ENCODE measurements around the gene ASB13.
"Not testable (repeated sequence)": the region's sequence is repeated elsewhere in the genome, so short reads cannot be mapped to it uniquely, and the experiment has no call there.

The ASB13 gene

GRCh38 chr10:5608608-5609220 lies 57.7 kb downstream of the ASB13 start:
- FAIRE-seq (no peak), DNase-seq (ENCODE audit: low spot score) (no peak)

DNA sequence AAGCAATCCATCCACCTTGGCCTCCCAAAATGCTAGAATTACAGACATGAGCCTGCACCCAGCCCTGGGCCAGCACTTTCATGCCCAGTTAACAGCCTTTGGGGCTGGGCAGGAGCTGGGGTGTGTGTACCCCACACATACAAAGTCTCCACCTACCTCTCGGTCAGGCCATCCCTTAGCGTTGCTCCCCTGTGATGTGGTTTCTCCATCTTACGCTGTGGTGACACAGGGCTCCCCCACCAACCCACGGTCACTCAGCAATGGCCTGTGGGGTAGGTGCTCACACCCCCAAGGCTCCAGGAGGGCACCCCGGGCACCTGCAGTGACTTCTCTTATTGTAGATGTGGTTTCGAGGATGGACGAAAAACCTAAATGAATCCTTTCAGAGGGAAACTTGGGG lies 58.8 kb downstream of the ASB13 start:
- FAIRE-seq: no peak
- no peak for DNase-seq (ENCODE audit: low spot score)

DNA sequence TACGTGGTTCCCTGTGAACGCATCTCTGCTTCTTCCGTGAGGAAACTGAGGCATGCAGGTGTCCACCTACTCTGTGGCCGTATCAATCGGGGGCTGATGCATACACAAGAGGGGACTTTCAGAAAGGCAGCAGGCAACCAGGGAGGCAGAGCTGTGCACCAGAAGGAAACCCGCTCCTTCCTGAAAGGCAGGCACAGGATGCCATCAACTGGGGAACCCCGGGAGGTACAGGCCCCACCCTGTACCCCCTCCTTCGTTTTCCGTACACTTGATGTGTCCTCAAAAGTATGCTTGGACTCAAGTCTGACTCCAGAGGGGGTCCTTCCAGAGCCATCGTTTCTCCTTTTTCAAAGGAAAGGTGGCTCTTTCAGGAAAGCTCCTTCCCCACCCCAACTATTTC lies 59.5 kb downstream of the ASB13 start:
- FAIRE-seq (no peak), DNase-seq (ENCODE audit: low spot score) (no peak)

- DNase-seq (ENCODE audit: low spot score): no peak
- FAIRE-seq: no peak
Measured at GRCh38 chr10:5606321-5606720, 60.1 kb downstream of the ASB13 start.

- DNase-seq (ENCODE audit: low spot score) (no peak), FAIRE-seq (no peak)
Measured at GRCh38 chr10:5604961-5605360, 61.4 kb downstream of the ASB13 start.

DNA sequence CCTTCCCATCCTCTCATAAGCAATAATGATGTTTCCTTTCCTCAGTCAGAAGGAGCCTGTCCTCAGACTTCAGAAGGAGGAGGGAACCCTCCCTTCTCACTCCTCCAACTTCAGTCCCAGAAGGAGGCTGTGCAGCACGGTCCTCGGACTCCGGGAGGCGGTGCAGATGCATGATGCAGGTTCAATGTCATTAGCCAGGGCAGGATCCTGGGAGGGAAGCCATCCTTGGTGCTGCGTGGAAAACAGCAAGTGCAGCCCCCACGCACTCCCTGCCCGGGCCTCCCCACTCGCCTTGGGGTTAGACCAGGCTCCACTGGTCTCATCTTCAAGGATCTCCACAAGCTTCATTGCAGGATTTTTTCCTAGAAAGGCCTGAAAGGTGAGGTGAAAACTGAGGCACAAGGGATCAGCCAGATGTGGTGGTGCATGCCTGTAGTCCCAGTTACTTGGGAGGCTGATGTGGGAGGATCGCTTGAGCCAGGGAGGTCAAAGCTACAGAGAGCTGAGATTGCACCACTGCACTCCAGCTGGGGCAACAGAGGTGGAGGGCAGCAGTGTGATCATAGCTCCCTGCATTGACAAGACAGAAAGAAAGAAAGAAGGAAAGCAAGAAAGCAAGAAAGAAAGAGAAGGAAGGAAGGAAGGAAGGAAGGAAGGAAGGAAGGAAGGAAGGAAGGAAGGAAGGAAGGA lies 62.0 kb downstream of the ASB13 start:
- FAIRE-seq (no peak), DNase-seq (ENCODE audit: low spot score) (no peak)

- FAIRE-seq (no peak), DNase-seq (ENCODE audit: low spot score) (no peak)
Measured at GRCh38 chr10:5603848-5604170, 62.6 kb downstream of the ASB13 start.

DNA sequence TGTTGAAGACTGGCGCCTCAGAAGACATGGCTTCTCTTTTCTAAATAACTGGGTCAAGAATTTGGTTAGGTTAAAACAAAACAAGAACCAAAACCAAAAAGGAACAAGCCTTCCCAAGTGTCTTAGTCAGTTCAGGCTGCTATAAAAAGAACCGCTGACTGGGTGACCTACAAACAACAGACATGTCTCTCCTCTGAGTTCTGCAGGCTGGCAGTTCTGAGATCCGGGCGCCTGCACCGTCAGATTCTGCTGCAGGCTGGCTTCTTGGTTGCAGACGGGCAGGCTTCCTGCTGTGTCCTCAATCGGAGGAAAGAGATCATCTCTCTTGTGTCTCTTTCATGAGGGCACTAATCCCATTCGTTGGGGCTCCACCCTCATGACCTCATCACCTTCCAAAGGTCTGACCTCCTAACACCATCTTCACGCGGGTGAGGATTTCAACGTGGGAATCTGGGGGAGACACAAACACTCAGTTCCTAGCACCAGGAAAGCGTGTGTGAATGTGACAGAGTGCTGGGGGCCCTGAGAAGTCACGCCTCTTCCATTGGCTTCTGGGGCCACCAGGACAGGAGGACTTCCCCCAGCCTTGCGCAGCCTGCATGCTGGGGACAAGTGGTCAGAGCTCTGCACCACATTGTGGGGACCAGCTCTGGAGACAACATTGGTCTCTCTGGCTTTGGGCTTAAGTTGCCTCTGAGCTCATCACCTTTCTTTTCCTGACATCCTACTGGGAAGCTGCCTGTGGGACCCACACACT lies 63.1 kb downstream of the ASB13 start:
- no peak for DNase-seq (ENCODE audit: low spot score)
- no peak for FAIRE-seq

- DNase-seq (ENCODE audit: low spot score) (no peak), FAIRE-seq (no peak)
Measured at GRCh38 chr10:5601826-5602495, 64.4 kb downstream of the ASB13 start.

DNA sequence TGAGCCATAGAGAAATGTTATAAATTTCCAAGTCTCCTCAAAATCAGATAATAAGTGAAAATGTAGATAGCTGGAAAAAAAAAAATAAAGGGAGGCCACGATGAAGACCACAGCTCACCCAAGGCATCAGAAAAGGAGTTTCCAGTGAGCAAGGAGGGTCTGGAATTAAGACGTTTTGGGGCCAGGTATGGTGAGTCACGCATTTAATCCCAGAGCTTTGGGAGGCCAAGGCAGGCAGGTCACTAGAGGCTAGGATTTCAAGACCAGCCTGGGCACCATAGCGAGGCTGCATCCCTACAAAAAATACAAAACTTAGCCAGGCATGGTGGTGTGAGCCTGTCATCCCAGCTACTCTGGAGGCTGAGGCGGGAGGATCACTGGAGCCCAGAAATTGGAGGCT lies 65.5 kb downstream of the ASB13 start:
- DNase-seq (ENCODE audit: low spot score) (no peak), FAIRE-seq (no peak)

DNA sequence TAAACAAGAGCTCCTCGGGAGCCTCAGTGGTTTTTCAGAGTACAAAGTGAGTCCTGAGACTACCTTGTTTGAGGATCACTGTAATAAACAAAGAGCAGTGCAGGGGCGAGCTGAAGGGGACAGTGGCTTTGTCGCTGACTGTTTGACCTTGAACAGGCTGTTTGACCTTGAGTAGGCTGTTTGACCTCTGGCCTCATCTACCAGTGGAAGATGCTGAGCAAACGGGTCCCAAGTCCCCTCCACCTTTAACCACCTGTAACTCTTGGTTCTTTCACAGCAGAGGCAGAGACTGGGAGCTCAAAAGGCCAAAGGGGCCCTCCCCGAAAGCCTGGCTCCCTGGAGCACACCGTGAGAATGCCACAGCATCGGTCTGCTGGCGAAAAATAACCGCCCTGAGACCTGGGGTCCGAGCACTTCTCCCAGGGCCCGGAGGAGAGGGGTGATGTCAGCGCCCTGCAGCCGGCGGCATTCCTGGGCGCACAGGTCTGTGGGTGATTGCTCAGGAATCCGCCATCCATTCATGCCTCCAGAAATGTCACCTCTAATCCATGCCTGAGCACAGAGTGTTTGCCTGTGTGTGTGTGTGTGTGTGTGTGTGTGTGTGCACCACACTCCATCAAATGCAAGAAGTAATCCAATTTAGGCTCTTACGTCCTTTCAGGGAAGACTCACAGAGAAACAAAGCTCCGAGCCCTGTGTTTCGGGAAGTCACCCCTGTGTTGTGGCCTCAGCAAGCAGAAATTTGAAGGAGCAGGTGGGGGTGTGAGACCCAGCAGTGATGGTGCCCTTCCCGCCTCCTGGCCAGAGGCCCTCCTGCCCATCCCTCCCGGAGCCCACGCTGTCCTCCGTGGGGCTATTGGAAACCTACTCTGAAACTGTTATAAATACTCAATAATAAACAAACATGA lies 66.5 kb downstream of the ASB13 start:
- no peak for DNase-seq (ENCODE audit: low spot score)
- FAIRE-seq: no peak

GRCh38 chr10:5598085-5598690 lies 68.2 kb downstream of the ASB13 start:
- no peak for DNase-seq (ENCODE audit: low spot score)
- no peak for FAIRE-seq

DNA sequence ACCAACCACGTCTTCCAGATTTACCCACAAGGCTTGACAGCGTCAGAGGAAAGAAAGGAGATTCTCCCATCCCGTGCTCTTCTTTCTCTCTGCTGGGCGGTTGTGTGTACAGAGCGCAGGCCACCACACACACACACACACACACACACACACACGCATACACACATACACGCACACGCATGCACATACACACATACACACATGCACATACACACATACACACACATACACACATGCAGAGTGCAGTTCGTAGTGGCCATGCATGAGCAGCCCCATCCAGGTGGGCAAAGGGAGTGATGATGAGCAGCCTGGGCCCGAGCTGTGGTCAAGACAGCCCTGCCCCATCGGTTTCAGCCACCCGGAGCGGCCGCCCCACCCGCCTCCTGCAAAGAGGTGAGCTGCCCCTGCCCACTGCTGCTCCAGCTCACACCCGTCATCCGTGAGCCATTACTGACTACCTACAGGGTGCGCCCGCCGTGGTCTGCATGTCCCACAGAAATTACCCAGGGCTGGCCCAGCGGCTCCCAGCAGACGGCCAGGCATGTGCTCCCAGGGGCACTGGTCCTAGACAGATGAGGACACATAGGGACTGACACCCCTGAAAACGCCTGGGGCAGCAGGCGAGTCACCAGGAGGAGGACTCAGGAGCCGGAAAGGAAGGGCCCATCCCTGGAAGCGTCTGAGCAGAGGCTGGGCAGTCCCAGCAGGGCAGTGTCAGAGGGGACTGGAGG lies 69.6 kb downstream of the ASB13 start:
- DNase-seq (ENCODE audit: low spot score) (peak; percentile 64), FAIRE-seq (no peak)

DNA sequence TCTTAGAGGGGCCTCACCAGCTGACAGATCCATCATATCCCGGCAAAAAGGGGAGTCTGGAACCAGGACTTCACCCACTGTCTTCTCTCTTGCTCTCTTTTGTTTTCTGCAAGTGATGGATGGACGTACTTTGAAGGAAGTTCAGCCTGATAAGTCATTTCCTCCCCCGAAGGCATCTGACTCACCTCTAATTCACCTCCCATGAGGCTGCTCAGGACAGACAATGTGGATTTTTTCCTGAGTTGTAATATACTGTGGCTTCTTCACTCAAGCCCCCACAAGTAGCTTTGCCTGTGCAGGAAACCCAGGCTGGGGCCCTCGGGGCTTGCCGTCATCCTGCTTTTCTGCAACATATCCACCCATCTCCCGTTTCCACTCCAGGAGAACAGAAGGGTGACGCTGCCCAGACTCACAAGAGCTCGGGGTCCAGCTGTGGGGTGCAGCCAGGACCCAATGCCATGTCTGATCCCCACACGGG lies 70.4 kb downstream of the ASB13 start:
- peak; percentile 86 for DNase-seq (ENCODE audit: low spot score)
- peak; percentile 90 for FAIRE-seq

- FAIRE-seq: no peak
Measured at GRCh38 chr10:5595591-5595990, 70.8 kb downstream of the ASB13 start.

GRCh38 chr10:5595095-5595494 lies 71.3 kb downstream of the ASB13 start:
- FAIRE-seq: no peak
- peak; percentile 39 for DNase-seq (ENCODE audit: low spot score)

More at GRCh38 chr10:5595591-5595990, 70.8 kb downstream of the ASB13 start:
- no peak for DNase-seq (ENCODE audit: low spot score)

DNA sequence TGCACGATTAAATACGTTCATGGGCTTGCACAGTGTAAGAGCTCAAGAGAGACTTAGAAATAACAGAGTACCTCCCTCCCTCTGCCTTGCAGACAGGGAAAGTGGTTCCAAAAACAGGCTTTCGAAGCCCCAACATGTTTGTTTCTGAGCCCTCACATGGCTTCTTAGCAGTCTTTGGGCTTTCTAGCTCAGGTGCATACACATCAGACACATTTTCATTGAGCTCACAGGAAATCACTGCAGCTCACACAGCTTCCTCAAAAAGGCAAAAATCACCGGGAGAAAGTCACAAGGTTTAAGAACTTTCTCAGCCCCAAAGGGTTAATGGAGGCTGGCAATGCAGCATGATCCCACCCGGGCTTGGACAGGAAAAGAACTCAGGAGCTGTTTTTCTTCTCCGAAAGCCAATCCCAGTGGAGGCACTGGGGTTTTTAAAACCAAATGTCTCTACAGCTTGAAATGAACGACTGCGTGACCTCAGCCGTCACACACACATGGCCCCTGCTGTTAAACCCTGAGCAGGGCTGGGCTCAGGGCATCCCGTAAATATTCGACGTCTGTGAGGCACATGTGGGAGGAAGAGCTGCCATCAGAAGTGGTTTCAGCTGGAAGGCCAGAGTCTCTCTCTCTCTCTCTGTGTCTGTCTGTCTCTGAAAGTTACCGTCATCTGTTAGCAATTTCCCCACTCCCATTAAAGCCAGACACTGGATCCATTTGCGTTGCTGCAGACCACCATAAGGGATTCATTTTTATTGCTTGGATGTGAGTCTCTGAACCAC lies 71.9 kb downstream of the ASB13 start:
- DNase-seq (ENCODE audit: low spot score): no peak
- no peak for FAIRE-seq

- FAIRE-seq: not testable (repeated sequence)
Measured at GRCh38 chr10:5593347-5593746, 73.0 kb downstream of the ASB13 start.

DNA sequence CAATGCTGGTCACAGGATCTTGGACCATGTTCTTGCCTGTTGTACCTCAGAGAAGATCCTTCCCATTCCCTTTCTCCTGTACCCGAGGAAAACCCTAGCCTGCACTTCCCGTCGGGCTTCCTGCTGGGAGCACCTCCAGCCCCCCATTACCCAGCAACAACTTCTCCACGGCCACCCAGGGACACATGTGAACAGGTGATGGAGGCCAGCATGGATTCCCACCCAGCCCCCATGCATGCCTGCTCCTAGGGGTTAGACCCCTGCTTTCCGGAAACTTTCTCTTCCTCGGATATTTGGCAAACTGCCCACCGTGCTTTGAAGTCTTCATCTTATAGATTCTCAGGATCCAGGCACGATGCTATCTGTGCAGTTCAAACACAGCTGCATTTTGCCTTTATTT lies 74.3 kb downstream of the ASB13 start:
- FAIRE-seq (no peak), DNase-seq (ENCODE audit: low spot score) (no peak)

More at GRCh38 chr10:5593347-5593746, 73.0 kb downstream of the ASB13 start:
- DNase-seq (ENCODE audit: low spot score): not testable (repeated sequence)

All from RCC 7860 (cell line).